ENCODE data around the gene PKIG.
"Not testable (repeated sequence)": the region's sequence is repeated elsewhere in the genome, so short reads cannot be mapped to it uniquely, and the experiment has no call there.

GRCh38 chr20:44588321-44588720, 5.9 kb downstream of the PKIG start:
- not testable (repeated sequence) for TF ChIP-seq POLR2A (IDR thresholded peaks at IDR 0.05)
- TF ChIP-seq, protein P1, sequence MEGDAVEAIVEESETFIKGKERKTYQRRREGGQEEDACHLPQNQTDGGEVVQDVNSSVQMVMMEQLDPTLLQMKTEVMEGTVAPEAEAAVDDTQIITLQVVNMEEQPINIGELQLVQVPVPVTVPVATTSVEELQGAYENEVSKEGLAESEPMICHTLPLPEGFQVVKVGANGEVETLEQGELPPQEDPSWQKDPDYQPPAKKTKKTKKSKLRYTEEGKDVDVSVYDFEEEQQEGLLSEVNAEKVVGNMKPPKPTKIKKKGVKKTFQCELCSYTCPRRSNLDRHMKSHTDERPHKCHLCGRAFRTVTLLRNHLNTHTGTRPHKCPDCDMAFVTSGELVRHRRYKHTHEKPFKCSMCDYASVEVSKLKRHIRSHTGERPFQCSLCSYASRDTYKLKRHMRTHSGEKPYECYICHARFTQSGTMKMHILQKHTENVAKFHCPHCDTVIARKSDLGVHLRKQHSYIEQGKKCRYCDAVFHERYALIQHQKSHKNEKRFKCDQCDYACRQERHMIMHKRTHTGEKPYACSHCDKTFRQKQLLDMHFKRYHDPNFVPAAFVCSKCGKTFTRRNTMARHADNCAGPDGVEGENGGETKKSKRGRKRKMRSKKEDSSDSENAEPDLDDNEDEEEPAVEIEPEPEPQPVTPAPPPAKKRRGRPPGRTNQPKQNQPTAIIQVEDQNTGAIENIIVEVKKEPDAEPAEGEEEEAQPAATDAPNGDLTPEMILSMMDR (IDR thresholded peaks at IDR 0.05): not testable (repeated sequence)

All from body of pancreas (tissue), 4 donors.